ENCODE results near the gene TBC1D9.

DNA sequence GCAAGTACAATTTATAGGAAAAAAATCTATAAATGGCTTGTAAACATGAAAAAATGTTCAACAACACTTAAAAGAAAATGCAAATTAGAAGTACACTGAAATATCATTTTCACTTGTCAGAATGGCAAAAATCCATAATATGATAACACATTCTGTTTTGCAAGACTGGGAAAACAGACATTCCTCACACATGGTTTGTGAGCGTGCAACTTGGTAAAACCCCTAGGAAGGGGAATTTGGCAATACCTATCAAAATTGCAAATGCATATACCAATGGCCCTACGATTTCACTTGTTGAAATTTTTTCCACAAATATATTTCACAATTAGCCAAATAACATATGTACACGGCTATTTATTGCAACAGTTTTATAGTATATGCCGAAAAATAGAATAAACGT is 31.4 kb downstream of the TBC1D9 start:
- TF ChIP-seq, protein P1, sequence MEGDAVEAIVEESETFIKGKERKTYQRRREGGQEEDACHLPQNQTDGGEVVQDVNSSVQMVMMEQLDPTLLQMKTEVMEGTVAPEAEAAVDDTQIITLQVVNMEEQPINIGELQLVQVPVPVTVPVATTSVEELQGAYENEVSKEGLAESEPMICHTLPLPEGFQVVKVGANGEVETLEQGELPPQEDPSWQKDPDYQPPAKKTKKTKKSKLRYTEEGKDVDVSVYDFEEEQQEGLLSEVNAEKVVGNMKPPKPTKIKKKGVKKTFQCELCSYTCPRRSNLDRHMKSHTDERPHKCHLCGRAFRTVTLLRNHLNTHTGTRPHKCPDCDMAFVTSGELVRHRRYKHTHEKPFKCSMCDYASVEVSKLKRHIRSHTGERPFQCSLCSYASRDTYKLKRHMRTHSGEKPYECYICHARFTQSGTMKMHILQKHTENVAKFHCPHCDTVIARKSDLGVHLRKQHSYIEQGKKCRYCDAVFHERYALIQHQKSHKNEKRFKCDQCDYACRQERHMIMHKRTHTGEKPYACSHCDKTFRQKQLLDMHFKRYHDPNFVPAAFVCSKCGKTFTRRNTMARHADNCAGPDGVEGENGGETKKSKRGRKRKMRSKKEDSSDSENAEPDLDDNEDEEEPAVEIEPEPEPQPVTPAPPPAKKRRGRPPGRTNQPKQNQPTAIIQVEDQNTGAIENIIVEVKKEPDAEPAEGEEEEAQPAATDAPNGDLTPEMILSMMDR (IDR thresholded peaks at IDR 0.05; ENCODE audit: low read length): no peak
- TF ChIP-seq EZH2 (optimal IDR thresholded peaks at IDR 0.05; ENCODE audit: low read depth, low read length) (no peak), EZH2phosphoT487 (IDR thresholded peaks at IDR 0.05; ENCODE audit: low read length) (no peak)

All from MM.1S (cell line).